ENCODE measurements around the gene SH2D3C. TPM values are rescaled to one million over a fixed set of nuclear protein-coding genes. Genes with fewer than 3 reads are reported as not detected.

Gene SH2D3C
- total RNA-seq, 2 experiments from 2014 or later, result 17.4 to 18.3 TPM

Other genes with a start within 250 kb of the SH2D3C start
- gene STXBP1, start 166.4 kb downstream of the SH2D3C start, total RNA-seq, result 10 to 100 TPM; 18.3 to 22.8 TPM
- not detected for gene CFAP157, start 71.7 kb downstream of the SH2D3C start, total RNA-seq
- gene PTRH1, start 63.0 kb downstream of the SH2D3C start, total RNA-seq, result 10 to 100 TPM; 27.8 to 28.8 TPM
- gene TTC16, start 62.6 kb downstream of the SH2D3C start, total RNA-seq, result 1 to 10 TPM; 1.3 to 1.4 TPM
- gene TOR2A, start 43.4 kb downstream of the SH2D3C start, total RNA-seq, result 10 to 100 TPM; 24.9 TPM
- 100 to 1,000 TPM; 103 to 109 TPM for gene CDK9, start 7.4 kb upstream of the SH2D3C start, total RNA-seq
- gene FPGS, start 24.2 kb upstream of the SH2D3C start, total RNA-seq, result 100 to 1,000 TPM; 106 to 107 TPM
- 10 to 100 TPM; 19.0 to 20.5 TPM for gene ENG, start 76.0 kb upstream of the SH2D3C start, total RNA-seq
- gene AK1, start 99.0 kb upstream of the SH2D3C start, total RNA-seq, result 10 to 100 TPM; 11.6 to 12.6 TPM
- gene ST6GALNAC6, start 120.9 kb upstream of the SH2D3C start, total RNA-seq, result 10 to 100 TPM; 52.6 to 61.1 TPM
- gene ST6GALNAC4, start 138.4 kb upstream of the SH2D3C start, total RNA-seq, result 10 to 100 TPM; 44.1 to 44.2 TPM
- 1 to 10 TPM; 1.0 to 2.5 TPM for gene PIP5KL1, start 152.1 kb upstream of the SH2D3C start, total RNA-seq
- 10 to 100 TPM; 74.8 to 76.5 TPM for gene DPM2, start 159.2 kb upstream of the SH2D3C start, total RNA-seq
- gene EEIG1, start 202.3 kb upstream of the SH2D3C start, total RNA-seq, result 10 to 100 TPM; 47.3 to 48.5 TPM